Measurements from ENCODE around the gene ACSS2. TPM values are rescaled to one million over a fixed set of nuclear protein-coding genes. Genes with fewer than 3 reads are reported as not detected.

Gene ACSS2
- total RNA-seq, 8 experiments from 2014 or later, result 12.3 to 30.9 (median 15.9) TPM

- in situ Hi-C loops (cut with MboI; ENCODE audit: low pct_unique_long_range_greater_than_20kb in 2 of 9, low sequenced_read_pairs in 9 of 9, unreplicated experiment in 9 of 9), result loop anchor here in 1 of 9 experiments (25.0 kb wide), 1 partner anchor 352 kb away; no protein-coding TSS in a partner anchor
- no peak overlapping the region for H3K4me3 ChIP-seq
- no peak for ATAC-seq (replicated peaks in 6 of 8)
- H3K27ac ChIP-seq, result no peak overlapping the region
- WGBS, 10 experiments, result 83% methylated on average over 1 of the region's 9 CpGs; no CpG with 5 or more reads in 9 of the 10 experiments
- H3K4me1 ChIP-seq (replicated peaks in 1 of 2), result no peaks in the 10 kb centered on the region
Observed at GRCh38 chr20:34859826-34860545, 16.4 kb upstream of the ACSS2 start.

- ATAC-seq (replicated peaks in 6 of 8), result no peak
- H3K4me3 ChIP-seq, result no peak overlapping the region
- in situ Hi-C loops (cut with MboI; ENCODE audit: low pct_unique_long_range_greater_than_20kb in 2 of 9, low sequenced_read_pairs in 9 of 9, unreplicated experiment in 9 of 9), result loop anchor here in 1 of 9 experiments (25.0 kb wide), 1 partner anchor 351 kb away; no protein-coding TSS in a partner anchor
- no peak overlapping the region for H3K27ac ChIP-seq
- 75 to 100% (median 98%) methylated on average over 1 to 7 of the region's 7 CpGs; no CpG with 5 or more reads in 3 of the 10 experiments for WGBS, 10 experiments
- no peaks in the 10 kb centered on the region for H3K4me1 ChIP-seq (replicated peaks in 1 of 2)
Observed at GRCh38 chr20:34861386-34862084, 14.9 kb upstream of the ACSS2 start.

DNA sequence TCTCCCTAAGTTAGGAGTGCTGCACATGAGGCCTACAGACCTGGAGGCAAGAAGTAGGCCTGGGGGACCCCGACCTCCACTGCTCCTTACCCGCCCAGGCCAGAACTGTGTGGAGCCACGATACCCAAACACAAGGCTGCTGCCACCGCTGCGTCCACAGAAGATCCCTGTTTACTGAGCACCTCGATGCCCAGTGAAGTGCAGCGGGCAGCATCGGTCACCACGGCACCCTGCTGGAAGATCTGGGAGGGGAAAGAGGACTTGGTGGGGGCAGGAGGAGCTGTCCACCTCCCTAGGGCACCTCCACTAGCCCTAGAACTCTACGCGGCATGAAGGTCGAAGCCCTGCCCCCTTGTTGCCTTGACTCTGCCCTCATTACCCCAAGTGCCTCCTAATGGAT lies 13.7 kb upstream of the ACSS2 start:
- whole genome bisulfite sequencing, 10 experiments, result 79 to 100% (median 90%) methylated on average over 1 to 8 of the region's 12 CpGs; no CpG with 5 or more reads in 3 of the 10 experiments
- H3K27ac ChIP-seq, result no peak overlapping the region
- H3K4me3 ChIP-seq, result no peak overlapping the region
- in situ Hi-C loops (cut with MboI; ENCODE audit: low pct_unique_long_range_greater_than_20kb in 2 of 9, low sequenced_read_pairs in 9 of 9, unreplicated experiment in 9 of 9), result loop anchor here in 1 of 9 experiments (25.0 kb wide), 1 partner anchor 350 kb away; no protein-coding TSS in a partner anchor
- ATAC-seq (replicated peaks in 6 of 8), result no peak
- H3K4me1 ChIP-seq (replicated peaks in 1 of 2), result no peaks in the 10 kb centered on the region

- no peak overlapping the region for H3K4me3 ChIP-seq
- H3K27ac ChIP-seq, result no peak overlapping the region
- in situ Hi-C loops (cut with MboI; ENCODE audit: low pct_unique_long_range_greater_than_20kb in 2 of 9, low sequenced_read_pairs in 9 of 9, unreplicated experiment in 9 of 9), result loop anchor here in 1 of 9 experiments (25.0 kb wide), 1 partner anchor 349 kb away; no protein-coding TSS in a partner anchor
- no peaks in the 10 kb centered on the region for H3K4me1 ChIP-seq (replicated peaks in 1 of 2)
- 20 to 96% (median 70%) methylated on average over 1 to 12 of the region's 32 CpGs; no CpG with 5 or more reads in 7 of the 10 experiments for WGBS, 10 experiments
- ATAC-seq (replicated peaks in 6 of 8), result no peak
Observed at GRCh38 chr20:34863421-34863965, 12.9 kb upstream of the ACSS2 start.

- H3K4me3 ChIP-seq, result no peak overlapping the region
- H3K27ac ChIP-seq, result no peak overlapping the region
- in situ Hi-C loops (cut with MboI; ENCODE audit: low pct_unique_long_range_greater_than_20kb in 2 of 9, low sequenced_read_pairs in 9 of 9, unreplicated experiment in 9 of 9), result loop anchor here in 1 of 9 experiments (25.0 kb wide), 1 partner anchor 348 kb away; no protein-coding TSS in a partner anchor
- ATAC-seq (replicated peaks in 6 of 8), result no peak
- no peaks in the 10 kb centered on the region for H3K4me1 ChIP-seq (replicated peaks in 1 of 2)
- WGBS, 10 experiments, result 92 to 100% (median 97%) methylated on average over 1 to 4 of the region's 5 CpGs; no CpG with 5 or more reads in 3 of the 10 experiments
Observed at GRCh38 chr20:34864216-34864615, 12.2 kb upstream of the ACSS2 start.

DNA sequence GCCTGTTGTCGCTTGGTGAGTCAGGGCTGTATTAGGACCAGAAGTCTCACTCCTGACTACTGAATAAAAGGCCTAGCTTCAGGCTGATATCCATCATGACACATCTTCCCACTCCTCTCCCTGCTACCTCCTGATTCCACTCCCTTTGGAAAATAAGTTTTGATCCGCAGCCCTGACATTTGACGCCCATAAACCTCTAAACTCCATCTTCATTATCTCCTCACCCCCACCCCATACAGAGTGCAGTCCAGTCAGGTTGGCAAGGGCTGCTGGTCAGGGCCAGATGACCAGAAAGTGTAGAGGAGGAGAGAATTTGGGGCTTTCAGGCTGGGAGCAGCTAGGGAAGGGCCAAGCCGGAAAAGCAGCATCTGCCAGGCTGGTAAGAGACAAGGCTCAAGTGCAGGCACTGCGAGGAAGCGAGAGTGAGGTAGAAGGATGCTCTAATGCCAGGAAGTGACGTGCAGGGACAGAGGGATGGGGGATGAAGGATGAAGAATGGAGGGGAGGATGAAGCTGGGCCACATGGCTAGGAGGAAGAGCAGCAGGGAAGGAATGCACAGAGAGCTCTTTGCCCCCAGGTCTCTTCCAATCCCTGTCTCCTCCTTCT lies 5.0 kb upstream of the ACSS2 start:
- no peak overlapping the region for H3K27ac ChIP-seq
- peak overlapping the region; percentile 47 to 59 (median 50) for H3K4me3 ChIP-seq
- in situ Hi-C loops (cut with MboI; ENCODE audit: low pct_unique_long_range_greater_than_20kb in 2 of 9, low sequenced_read_pairs in 9 of 9, unreplicated experiment in 9 of 9), result loop anchor here in 1 of 9 experiments (25.0 kb wide), 1 partner anchor 341 kb away; no protein-coding TSS in a partner anchor
- H3K4me1 ChIP-seq (replicated peaks in 1 of 2), result peaks cover 5 to 8% of the 10 kb centered on the region in 2 donors
- ATAC-seq (replicated peaks in 6 of 8), result no peak
- 74 to 100% (median 88%) methylated on average over 1 to 6 of the region's 7 CpGs; no CpG with 5 or more reads in 4 of the 10 experiments for WGBS, 10 experiments

DNA sequence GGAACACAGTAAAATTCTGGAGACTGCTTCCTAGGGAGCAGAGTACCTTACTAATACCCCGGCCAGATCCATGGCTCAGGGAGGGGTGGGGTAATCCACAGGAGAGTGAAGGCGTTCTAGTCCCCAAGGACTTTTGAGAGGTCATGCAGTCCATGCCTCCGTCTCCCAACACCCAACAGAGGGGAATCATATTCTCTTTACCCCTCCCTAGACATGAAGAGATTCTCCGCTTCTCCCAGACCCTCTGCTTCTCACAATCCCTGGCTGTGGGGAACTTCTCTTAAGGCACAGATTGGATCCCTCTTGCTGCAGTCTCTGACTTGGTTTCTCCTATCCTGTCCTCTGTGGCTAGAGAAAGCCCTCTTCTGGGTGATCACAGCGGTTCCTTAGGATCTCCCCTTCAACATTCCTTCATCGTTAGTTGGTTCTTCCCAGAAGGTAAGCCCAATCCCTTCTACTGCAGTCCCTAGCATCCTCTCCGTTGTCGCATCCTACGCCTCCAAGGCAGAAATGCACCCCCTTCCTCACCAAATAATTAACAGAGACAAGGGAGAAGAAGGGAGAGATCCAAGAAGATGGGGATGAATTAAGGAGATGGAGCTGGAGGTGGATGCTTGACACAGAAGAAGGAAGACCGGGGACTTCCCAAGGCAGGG lies 4.3 kb upstream of the ACSS2 start:
- in situ Hi-C loops (cut with MboI; ENCODE audit: low pct_unique_long_range_greater_than_20kb in 2 of 9, low sequenced_read_pairs in 9 of 9, unreplicated experiment in 9 of 9), result loop anchor here in 1 of 9 experiments (25.0 kb wide), 1 partner anchor 340 kb away; no protein-coding TSS in a partner anchor

DNA sequence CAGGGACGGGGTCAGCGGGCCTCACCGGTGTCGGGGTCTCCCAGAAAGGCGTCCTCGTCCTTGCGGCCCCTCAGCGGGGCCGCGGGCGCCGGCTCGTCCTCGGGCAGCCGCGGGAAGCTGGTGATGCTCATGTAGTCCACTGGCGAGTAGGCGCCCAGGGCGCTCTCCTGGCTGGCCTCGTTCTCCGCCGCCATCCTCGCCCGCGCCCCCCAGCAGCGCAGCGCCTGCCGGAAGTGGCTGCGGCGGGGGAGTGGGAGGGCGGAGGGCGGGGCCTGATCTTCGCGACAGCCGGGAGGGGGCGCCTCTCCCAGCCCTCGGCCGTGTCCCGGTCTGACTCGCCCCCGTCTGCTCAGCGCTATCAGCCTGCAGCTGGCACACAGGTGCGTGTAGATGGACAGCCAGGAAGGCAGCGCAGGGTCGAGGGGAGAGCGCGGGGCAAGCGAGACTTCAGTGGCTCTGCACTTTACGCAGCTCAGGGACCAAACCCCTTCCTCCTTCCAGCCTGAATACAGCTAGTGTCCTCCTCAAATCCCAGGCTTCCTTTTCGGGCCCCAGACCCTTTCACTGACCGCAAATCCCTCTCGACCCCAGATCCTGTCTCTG lies 3.7 kb upstream of the ACSS2 start, which contains the start of gene GGT7:
GGT7 (minus strand) TSS at position 235 of the 603 bp plus-strand sequence; CDS start at position 194, 41 bp downstream.
- Histone ChIP-seq H3K4me1 (replicated peaks in 1 of 2) (peaks cover 5 to 8% of the 10 kb centered on the region in 2 donors), H3K4me3 (peak within 1 kb of the TSS; percentile 47 to 59 (median 50)), H3K27ac (peak within 1 kb of the TSS in 1 of 2 donors; percentile 12)
- in situ Hi-C loops (cut with MboI; ENCODE audit: low pct_unique_long_range_greater_than_20kb in 2 of 9, low sequenced_read_pairs in 9 of 9, unreplicated experiment in 9 of 9), result loop anchor here in 1 of 9 experiments (25.0 kb wide), 1 partner anchor 340 kb away; no protein-coding TSS in a partner anchor
- WGBS, 10 experiments, result 0 to 50% (median 3%) methylated on average over 1 to 5 of the region's 52 CpGs; no CpG with 5 or more reads in 4 of the 10 experiments
- ATAC-seq (replicated peaks in 6 of 8), result peak; percentile 10 to 65 (median 60)

More for the DNA sequence above, 4.3 kb upstream of the ACSS2 start:
- Histone ChIP-seq H3K27ac (peak overlapping the region in 1 of 2 donors; percentile 12), H3K4me1 (replicated peaks in 1 of 2) (peaks cover 5 to 8% of the 10 kb centered on the region in 2 donors), H3K4me3 (peak overlapping the region; percentile 47 to 59 (median 50))
- no peak for ATAC-seq (replicated peaks in 6 of 8)
- WGBS, 10 experiments, result 0 to 37% (median 23%) methylated on average over 2 to 8 of the region's 10 CpGs; no CpG with 5 or more reads in 4 of the 10 experiments

DNA sequence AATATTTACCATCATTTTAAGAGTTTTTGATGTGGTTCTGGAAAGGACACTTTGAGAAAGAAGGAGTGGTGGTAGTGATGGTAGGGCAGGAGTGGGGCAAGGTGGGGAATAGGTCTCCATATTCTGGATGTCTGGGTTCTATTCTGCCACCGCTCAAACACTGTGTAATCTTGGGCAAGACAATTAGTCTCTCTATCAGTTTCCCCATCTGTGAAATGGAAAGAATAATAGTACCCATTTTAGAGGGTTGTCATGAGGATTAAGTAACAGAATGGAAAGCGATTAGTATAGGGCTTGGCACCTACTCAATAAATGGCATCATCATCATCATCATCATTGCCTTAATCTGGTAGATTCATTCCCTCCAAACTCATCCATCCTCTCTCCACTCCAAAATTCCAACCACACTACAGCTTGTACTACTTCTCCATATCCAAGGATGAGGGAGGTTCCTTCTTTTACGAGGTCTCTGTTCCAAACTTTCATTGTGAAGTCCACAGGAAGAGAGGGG lies 2.8 kb upstream of the ACSS2 start:
- H3K4me1 ChIP-seq (replicated peaks in 1 of 2), result peaks cover 5 to 8% of the 10 kb centered on the region in 2 donors
- peak overlapping the region in 1 of 5 donors; percentile 47 for H3K4me3 ChIP-seq
- no peak for ATAC-seq (replicated peaks in 6 of 8)
- in situ Hi-C loops (cut with MboI; ENCODE audit: low pct_unique_long_range_greater_than_20kb in 2 of 9, low sequenced_read_pairs in 9 of 9, unreplicated experiment in 9 of 9), result loop anchor here in 1 of 9 experiments (25.0 kb wide), 1 partner anchor 339 kb away; no protein-coding TSS in a partner anchor
- no peak overlapping the region for H3K27ac ChIP-seq
- 17 to 61% (median 50%) methylated on average over 1 to 3 of the region's 3 CpGs; no CpG with 5 or more reads in 3 of the 10 experiments for WGBS, 10 experiments

GRCh38 chr20:34874094-34874654 lies 2.2 kb upstream of the ACSS2 start:
- Histone ChIP-seq H3K4me3 (no peak overlapping the region), H3K4me1 (replicated peaks in 1 of 2) (peaks cover 5 to 8% of the 10 kb centered on the region in 2 donors), H3K27ac (no peak overlapping the region)
- ATAC-seq (replicated peaks in 6 of 8), result peak in 4 of 8 experiments; percentile 6 to 19 (median 10)
- in situ Hi-C loops (cut with MboI; ENCODE audit: low pct_unique_long_range_greater_than_20kb in 2 of 9, low sequenced_read_pairs in 9 of 9, unreplicated experiment in 9 of 9), result loop anchor here in 1 of 9 experiments (25.0 kb wide), 1 partner anchor 338 kb away; no protein-coding TSS in a partner anchor
- 14 to 35% (median 17%) methylated on average over 1 to 2 of the region's 2 CpGs; no CpG with 5 or more reads in 7 of the 10 experiments for WGBS, 10 experiments
